Hepatocyte (in vitro differentiated cells): ENCODE measurements around the gene MCOLN3.

ENCODE experiments used
- EZH2 ChIP-seq: fragments of 200-600 bp; sonication (generic); IDR thresholded peaks from 2 replicates; pipeline ENCODE4 v1.6.1; 2016; ENCODE audit warnings: antibody characterized with exemption, mild to moderate bottlenecking, borderline replicate concordance
- EZH2phosphoT487 ChIP-seq: fragments of 200-600 bp; sonication (generic); IDR thresholded peaks from one replicate; pipeline ENCODE4 v1.6.1; 2018; ENCODE audit warnings: antibody characterized with exemption, mild to moderate bottlenecking, low read depth, moderate library complexity; ENCODE audit not compliant: unreplicated experiment, severe bottlenecking
- TF ChIP-seq, protein P1 (sequence below): fragments of 200-600 bp; sonication (generic); IDR thresholded peaks from 2 replicates; pipeline ENCODE4 v1.5.1; 2016; ENCODE audit warnings: antibody characterized with exemption, mild to moderate bottlenecking; ENCODE audit not compliant: poor library complexity

DNA sequence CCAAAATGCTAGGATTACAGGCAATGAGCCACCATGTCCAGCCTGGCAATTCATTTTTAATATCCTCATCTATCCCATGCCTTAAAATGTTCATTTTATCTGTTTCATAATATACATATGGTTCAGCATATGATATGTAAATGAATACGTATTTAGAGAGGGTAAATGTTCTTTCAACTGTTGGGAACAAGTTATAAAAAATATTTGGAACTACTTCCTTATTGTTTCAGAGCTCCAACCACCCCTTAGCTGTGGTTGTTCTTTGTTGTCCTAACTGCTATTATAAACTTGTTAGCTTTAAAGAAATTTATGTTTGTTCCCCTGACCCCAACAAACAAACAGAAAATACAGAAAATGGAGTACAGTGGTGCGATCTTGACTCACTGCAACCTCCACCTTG is 65.9 kb downstream of the MCOLN3 start:
- TF ChIP-seq, protein P1, sequence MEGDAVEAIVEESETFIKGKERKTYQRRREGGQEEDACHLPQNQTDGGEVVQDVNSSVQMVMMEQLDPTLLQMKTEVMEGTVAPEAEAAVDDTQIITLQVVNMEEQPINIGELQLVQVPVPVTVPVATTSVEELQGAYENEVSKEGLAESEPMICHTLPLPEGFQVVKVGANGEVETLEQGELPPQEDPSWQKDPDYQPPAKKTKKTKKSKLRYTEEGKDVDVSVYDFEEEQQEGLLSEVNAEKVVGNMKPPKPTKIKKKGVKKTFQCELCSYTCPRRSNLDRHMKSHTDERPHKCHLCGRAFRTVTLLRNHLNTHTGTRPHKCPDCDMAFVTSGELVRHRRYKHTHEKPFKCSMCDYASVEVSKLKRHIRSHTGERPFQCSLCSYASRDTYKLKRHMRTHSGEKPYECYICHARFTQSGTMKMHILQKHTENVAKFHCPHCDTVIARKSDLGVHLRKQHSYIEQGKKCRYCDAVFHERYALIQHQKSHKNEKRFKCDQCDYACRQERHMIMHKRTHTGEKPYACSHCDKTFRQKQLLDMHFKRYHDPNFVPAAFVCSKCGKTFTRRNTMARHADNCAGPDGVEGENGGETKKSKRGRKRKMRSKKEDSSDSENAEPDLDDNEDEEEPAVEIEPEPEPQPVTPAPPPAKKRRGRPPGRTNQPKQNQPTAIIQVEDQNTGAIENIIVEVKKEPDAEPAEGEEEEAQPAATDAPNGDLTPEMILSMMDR = no peak
- TF ChIP-seq EZH2phosphoT487 (no peak), EZH2 (no peak)
